Activated effector memory CD4-positive, alpha-beta T cell treated with Interleukin-2 at 50 U/mL for 16 hours (primary cell): ENCODE results near the gene IRAK4.

Experiments used
- DNase-seq: peaks from one replicate; pipeline ENCODE4 v3.0.0-alpha.2; 2020

Gene IRAK4

GRCh38 chr12:43776498-43776897 is 17.7 kb downstream of the IRAK4 start:
- no peak for DNase-seq

GRCh38 chr12:43786899-43787693 is 28.3 kb downstream of the IRAK4 start:
- DNase-seq: no peak

DNA sequence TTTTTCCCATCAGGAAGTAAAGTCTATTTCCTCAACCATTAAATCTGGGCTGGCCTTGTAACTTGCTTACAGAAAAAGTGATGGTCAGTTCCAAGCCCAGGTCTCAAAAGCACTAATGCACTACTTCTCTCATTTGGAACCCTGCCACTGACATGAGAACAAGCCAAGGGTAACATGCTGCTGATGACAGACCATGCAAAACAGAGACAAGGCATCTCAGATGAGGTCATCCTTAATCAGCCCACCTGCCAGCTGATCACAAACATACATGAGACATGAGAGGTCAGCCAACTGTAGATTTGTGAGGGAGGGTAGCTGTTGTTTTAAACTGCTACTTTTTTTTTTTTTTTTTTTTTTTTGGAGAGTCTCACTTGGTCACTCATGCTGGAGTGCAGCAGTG is 31.2 kb downstream of the IRAK4 start:
- no peak for DNase-seq

- DNase-seq: no peak
Observed at GRCh38 chr12:43795716-43796280, 37.0 kb downstream of the IRAK4 start.

- no peak for DNase-seq
Observed at GRCh38 chr12:43797561-43798217, 38.9 kb downstream of the IRAK4 start.

- no peak for DNase-seq
Observed at GRCh38 chr12:43805149-43805859, 46.6 kb downstream of the IRAK4 start.

GRCh38 chr12:43805860-43806736 is 47.3 kb downstream of the IRAK4 start, which contains the start of gene TWF1:
TSS of gene TWF1 (minus strand) at chr12:43806317. CDS start at chr12:43806245, 72 bp downstream.
- peak; percentile 78 for DNase-seq

DNA sequence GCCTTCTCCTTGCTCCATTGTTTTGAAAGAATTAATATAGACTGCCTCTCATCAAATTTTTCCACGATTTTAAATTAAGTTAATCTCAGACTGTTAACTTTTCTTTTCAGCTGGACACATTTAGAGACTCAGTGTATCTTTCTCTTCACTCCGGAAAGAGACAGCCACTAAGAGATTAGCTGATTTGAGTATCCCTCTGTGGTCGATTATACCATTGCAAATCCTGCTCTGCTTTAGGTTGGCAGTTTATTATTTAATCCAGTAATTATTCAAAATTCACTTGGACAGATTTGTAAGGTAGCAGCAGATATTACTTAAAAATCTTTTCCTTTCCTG is 48.0 kb downstream of the IRAK4 start:
- no peak for DNase-seq

DNA sequence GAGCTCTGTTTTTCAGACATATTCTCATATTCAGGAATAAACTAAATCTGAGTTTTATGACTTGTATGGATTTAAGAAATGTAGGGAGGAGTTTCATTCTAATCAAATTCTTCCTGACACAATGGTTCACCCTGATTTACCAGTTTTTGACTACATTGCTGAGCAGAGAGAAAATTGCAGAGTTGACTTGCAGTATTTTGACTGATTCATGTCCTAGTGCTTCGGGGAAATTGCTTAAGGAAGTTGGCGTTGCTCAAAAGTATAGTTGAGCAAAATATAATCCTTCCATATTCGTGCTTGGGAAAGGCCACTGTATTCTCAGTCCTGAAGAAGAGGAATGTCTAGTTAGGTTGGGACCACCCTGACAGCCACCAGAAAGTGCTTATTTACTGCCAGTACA is 48.6 kb downstream of the IRAK4 start:
- DNase-seq: no peak

- no peak for DNase-seq
Observed at GRCh38 chr12:43812057-43812456, 53.3 kb downstream of the IRAK4 start.

DNA sequence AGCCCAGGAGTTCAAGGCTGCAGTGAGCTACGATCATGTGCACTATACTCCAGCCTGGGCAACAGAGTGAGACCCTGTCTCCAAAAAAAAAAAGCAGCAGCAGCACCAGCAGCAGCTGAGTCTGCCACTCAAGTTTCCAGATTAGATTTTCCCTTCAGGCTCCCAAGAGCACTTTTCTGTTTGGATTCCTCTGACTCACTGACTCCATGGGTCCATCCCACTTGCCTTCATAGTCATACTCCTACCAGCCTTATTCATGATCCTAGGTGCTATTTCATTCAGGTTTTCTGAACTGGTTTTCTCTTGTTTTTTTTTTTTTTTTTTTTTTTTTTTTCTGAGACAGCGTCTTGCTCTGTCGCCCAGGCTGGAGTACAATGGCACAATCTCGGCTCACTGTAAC is 54.2 kb downstream of the IRAK4 start:
- DNase-seq: no peak

DNA sequence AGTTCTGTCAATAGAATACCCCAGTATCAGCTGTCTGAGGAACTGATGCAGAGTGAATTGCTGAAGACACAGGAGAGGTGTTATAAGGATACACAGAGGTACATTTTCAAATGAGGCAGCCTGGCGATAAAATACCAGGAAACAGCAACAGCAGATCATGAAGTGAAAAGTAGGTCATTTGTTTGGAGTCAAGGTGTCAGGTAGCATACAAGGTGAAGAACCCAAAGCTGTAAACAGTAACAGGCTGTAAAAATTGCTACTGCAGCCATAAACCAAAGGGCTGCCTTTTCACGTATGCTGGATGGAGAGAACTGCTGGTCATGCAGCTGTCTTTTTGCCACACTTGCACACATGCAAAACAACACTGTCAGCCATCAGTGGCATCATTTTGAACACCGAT is 56.7 kb downstream of the IRAK4 start:
- DNase-seq: no peak

GRCh38 chr12:43816168-43816567 is 57.4 kb downstream of the IRAK4 start:
- no peak for DNase-seq

- no peak for DNase-seq
Observed at GRCh38 chr12:43824207-43824775, 65.5 kb downstream of the IRAK4 start.

GRCh38 chr12:43826681-43827080 is 67.9 kb downstream of the IRAK4 start:
- DNase-seq: no peak

DNA sequence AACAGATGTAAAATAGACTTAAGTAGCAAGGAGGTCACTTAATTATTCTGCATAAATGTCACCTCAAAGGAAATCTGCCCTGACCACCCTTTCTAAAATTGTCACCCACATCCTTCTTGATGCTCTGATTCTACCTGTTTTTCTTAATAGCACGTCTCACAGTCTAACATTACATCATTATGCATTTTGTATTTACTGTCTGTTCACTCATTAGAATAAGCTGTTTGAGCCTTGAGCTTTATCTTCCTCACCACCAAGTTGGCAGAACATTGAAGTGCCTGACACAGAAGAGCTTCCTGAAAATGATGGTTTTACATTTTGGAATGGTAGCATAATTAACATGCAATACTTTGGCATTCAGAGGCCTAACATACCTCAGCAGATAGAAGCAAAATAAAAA is 68.3 kb downstream of the IRAK4 start:
- DNase-seq: no peak

GRCh38 chr12:43832463-43833168 is 73.9 kb downstream of the IRAK4 start:
- no peak for DNase-seq

DNA sequence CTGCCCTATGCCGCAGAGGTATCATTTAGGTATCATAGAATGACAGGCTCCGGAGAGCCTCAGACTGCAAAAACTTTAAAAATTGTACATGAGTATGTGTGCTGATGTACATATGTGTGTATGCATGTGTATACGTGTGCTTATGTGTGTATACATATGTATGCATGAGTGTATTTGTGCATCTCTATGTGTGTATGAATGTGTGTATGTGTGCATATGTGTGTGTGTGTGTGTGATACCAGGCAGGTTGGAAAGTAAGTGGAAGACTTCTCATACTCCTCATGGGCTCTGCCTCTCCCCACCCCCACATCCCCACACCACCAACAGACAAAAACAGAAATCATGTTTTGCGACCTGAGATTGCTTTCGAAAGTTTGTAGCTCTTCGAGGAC is 76.5 kb downstream of the IRAK4 start:
- DNase-seq: no peak

- DNase-seq: peak; percentile 57
Observed at GRCh38 chr12:43835656-43836474, 77.1 kb downstream of the IRAK4 start, which contains the start of gene TMEM117. TSS of gene TMEM117 (plus strand) at chr12:43836081.

GRCh38 chr12:43836475-43836989 is 77.8 kb downstream of the IRAK4 start:
- no peak for DNase-seq
